Gastroesophageal sphincter (tissue), 4 donors: ENCODE measurements around the gene FAM13C. TPM values are rescaled to one million over a fixed set of nuclear protein-coding genes. Genes with fewer than 3 reads are reported as not detected.
A peak's percentile ranks its signal among the peaks of the same experiment; 100 is the strongest.

ENCODE experiments used
- ATAC-seq: fragments of 150-250 bp; one replicate; pipeline ENCODE4 v1.9.1; 2016; ENCODE audit warnings: mild to moderate bottlenecking, moderate library complexity
- H3K27ac ChIP-seq, 4 donors: fragments of 200-600 bp; sonication (generic) in 3 of 4; 1 replicate in 3 of 4; 2 replicates in 1 of 4; pipeline ENCODE4 v1.5.1; 2016 to 2019
- H3K27me3 ChIP-seq: fragments of 200-600 bp; sonication (generic); one replicate; pipeline ENCODE4 v1.5.1; 2019
- H3K36me3 ChIP-seq, 2 donors: fragments of 200-600 bp; sonication (generic); one replicate each; pipeline ENCODE4 v1.5.1; 2019; ENCODE audit warnings: control low read depth in 1 of 2
- H3K4me1 ChIP-seq, 3 donors: fragments of 200-600 bp; sonication (generic); 1 replicate in 2 of 3; 2 replicates in 1 of 3; pipeline ENCODE4 v1.5.1; 2016 to 2019; ENCODE audit warnings: control low read depth in 2 of 3
- H3K4me3 ChIP-seq, 2 donors: fragments of 200-600 bp; sonication (generic); one replicate each; pipeline ENCODE4 v1.5.1; 2019; ENCODE audit warnings: mild to moderate bottlenecking in 1 of 2, moderate library complexity in 1 of 2
- H3K9me3 ChIP-seq, 3 donors: fragments of 200-600 bp; sonication (generic); one replicate each; pipeline ENCODE4 v1.5.1; 2017 to 2019; ENCODE audit warnings: control low read depth in 2 of 3
- CTCF ChIP-seq, 4 experiments: fragments of 200-600 bp in 2 of 4; fragments of 450-650 bp in 2 of 4; sonication (generic) in 1 of 4; IDR thresholded peaks; one replicate each; pipeline ENCODE4 v1.5.1; 2017 to 2019; ENCODE audit warnings: antibody characterized with exemption in 4 of 4, mild to moderate bottlenecking in 2 of 4, moderate library complexity in 2 of 4
- EP300 ChIP-seq: sonication (generic); formaldehyde crosslinking; IDR thresholded peaks from one replicate; pipeline ENCODE4 v1.6.1; 2017; ENCODE audit warnings: antibody characterized with exemption, mild to moderate bottlenecking
- POLR2A ChIP-seq, 2 donors: fragments of 450-650 bp; IDR thresholded peaks; one replicate each; pipeline ENCODE4 v1.6.1; 2017; ENCODE audit warnings: antibody characterized with exemption in 2 of 2, mild to moderate bottlenecking in 2 of 2, moderate library complexity in 1 of 2
- POLR2AphosphoS5 ChIP-seq: sonication (generic); formaldehyde crosslinking; IDR thresholded peaks from one replicate; pipeline ENCODE4 v1.6.1; 2017; ENCODE audit warnings: antibody characterized with exemption
- whole genome bisulfite sequencing, 2 donors: methylation state at CpG; one replicate each; pipeline ENCODE4 v1.1.5; 2018; ENCODE audit warnings: low coverage in 1 of 2; 5-methylcytosine and 5-hydroxymethylcytosine counted together
- total RNA-seq, 4 donors: library from RNA; depleted of rRNA; stranded (reverse); fragments of >200 nt; gene quantifications; one replicate each; pipeline ENCODE4 v1.1.0, GENCODE V29; 2016

The FAM13C gene
- total RNA-seq, 4 donors from 2014 or later: 26.9 to 79.9 (median 45.5) TPM

DNA sequence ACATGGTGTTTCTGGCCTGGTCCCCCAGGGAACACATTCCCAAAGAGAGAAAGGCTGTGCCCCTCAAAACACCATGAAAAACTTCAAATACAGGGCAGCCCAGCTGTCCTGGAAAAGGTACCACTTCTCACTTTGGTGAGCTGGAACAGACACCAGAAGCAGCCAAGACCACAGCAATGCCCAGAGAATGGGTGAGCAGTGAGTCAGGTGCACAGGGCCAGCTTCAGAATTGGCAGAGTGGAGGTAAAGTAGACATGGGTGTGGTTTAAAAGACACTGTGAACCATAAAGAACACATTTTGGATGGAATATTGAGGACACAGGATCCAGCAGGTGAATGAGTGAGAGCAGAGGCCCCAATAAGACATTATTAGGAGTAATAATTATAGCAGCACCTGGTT is 51.3 kb downstream of the FAM13C start:
- Histone ChIP-seq H3K9me3 (no peaks in the 10 kb centered on the region), H3K36me3 (peaks cover 0 to 14% of the 10 kb centered on the region in 2 donors), H3K27ac (peak overlapping the region in 3 of 4 donors; percentile 52 to 67 (median 65)), H3K4me3 (no peak overlapping the region), H3K27me3 (no peaks in the 10 kb centered on the region), H3K4me1 (peaks cover 11 to 93% (median 34%) of the 10 kb centered on the region in 3 donors)
- ATAC-seq: no peak
- TF ChIP-seq CTCF (IDR thresholded peaks at IDR 0.05) (no peak), POLR2AphosphoS5 (no peak), EP300 (no peak), POLR2A (IDR thresholded peaks at IDR 0.05) (no peak)

DNA sequence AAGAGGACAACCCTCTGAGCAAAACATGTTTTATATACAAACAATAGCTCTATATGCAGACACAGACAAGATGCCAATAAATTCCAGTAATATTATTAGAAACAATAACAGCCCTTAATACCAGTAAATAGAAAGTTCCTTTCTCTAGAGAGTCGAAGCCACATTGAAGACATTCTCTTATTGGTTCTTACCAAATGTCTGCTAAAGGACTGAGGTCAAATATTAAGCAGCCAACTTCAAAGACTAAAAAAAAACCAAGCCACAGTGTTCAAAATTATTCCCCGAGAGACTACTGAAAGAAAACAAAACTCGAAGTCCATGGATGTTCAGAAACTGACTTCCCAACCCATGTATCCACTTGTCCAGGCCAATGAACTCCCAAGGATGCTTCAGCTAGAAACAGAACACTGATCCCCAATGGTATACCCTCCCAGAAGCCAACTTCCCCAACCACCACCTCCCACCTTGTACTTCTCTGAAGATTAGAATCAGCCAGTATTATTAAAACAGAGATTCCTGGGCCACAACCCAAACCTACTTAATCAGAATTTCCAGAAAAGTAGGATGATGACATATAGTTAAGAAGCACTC is 51.9 kb downstream of the FAM13C start:
- Histone ChIP-seq H3K36me3 (peaks cover 0 to 15% of the 10 kb centered on the region in 2 donors), H3K4me3 (no peak overlapping the region), H3K27me3 (no peaks in the 10 kb centered on the region), H3K9me3 (no peaks in the 10 kb centered on the region), H3K27ac (peak overlapping the region in 3 of 4 donors; percentile 52 to 67 (median 65)), H3K4me1 (peaks cover 8 to 93% (median 30%) of the 10 kb centered on the region in 3 donors)
- no peak for TF ChIP-seq CTCF (IDR thresholded peaks at IDR 0.05)
- ATAC-seq: no peak
- 36 to 40% methylated on average over 3 of the region's 3 CpGs for WGBS, 2 donors

DNA sequence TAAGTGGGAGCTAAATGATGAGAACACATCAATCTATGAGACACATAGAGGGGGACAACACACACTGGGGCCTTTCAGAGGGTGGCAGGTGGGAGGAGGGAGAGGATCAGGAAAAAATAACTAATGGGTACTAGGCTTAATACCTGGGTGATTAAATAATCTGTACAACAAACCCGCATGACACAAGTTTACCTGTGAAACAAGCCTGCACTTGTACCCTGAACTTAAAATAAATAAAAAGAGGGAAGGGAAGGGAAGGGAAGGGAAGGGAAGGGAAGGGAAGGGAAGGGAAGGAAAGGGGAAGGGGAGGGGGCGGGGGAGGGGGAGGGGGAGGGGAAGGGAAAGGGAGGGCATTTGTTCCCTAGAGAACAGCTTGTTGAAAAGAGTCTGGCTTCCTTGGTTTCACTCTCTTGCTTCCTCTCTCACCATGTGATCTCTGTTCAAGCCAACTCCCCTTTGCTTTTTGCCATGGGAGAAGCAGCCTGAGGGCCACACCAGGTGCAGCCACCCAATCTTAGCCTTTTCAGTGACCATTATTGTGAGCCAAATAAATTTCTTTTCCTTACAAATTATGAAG is 57.7 kb downstream of the FAM13C start:
- H3K4me1 ChIP-seq: peaks cover 0 to 70% (median 8%) of the 10 kb centered on the region in 3 donors
- ATAC-seq: no peak
- no peak overlapping the region for H3K4me3 ChIP-seq
- H3K9me3 ChIP-seq: no peaks in the 10 kb centered on the region
- H3K27me3 ChIP-seq: no peaks in the 10 kb centered on the region
- TF ChIP-seq POLR2A (IDR thresholded peaks at IDR 0.05): no peak
- no peak overlapping the region for H3K27ac ChIP-seq
- H3K36me3 ChIP-seq: peaks cover 0 to 9% of the 10 kb centered on the region in 2 donors
- WGBS, 2 donors: 89 to 100% methylated on average over 1 of the region's 2 CpGs

DNA sequence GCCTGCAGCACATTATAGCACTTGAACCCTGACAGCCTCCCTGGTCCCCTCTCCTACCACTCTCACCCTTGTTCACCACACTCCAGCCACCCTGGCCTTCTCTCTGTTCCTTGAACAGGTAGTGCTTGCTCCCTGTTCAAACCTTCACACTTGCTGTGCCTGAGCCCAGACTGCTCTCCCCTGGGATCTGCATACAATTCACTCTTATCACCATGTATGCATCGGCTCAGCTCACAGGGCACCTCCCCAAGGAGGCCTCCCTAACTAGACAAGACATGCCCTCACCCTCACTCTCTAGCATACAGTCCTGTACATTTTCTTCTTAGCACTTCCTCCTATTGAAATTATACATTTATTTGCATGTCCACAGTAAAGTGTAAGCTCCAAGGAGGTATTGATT is 59.3 kb downstream of the FAM13C start:
- Histone ChIP-seq H3K4me3 (no peak overlapping the region), H3K27ac (peak overlapping the region in 3 of 4 donors; percentile 40 to 71 (median 57)), H3K36me3 (peaks cover 0 to 9% of the 10 kb centered on the region in 2 donors), H3K9me3 (no peaks in the 10 kb centered on the region), H3K27me3 (no peaks in the 10 kb centered on the region), H3K4me1 (peaks cover 0 to 54% (median 3%) of the 10 kb centered on the region in 3 donors)
- WGBS, 2 donors: 37 to 38% methylated on average over 1 of the region's 1 CpG
- ATAC-seq: no peak
- TF ChIP-seq POLR2AphosphoS5: no peak
- TF ChIP-seq POLR2A (IDR thresholded peaks at IDR 0.05): no peak

DNA sequence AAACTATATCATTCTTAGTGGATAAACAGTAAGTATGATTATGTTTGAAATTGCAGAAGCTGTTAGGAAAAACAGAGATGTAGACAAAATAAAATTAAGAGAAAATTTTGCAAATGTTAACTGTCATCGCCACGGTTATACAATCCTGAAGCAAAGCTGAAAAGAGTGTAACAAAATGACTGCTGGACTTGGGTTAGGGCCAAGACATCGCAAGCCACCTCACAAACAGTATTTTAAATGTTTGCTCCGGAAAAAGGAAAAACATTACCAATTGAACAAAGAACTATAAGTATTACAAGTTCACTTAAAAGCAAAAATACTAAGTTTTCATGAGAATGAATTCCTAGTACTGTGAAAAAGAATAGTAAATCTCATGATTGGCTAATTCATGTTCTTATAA is 60.0 kb downstream of the FAM13C start:
- Histone ChIP-seq H3K4me3 (no peak overlapping the region), H3K27ac (peak overlapping the region in 3 of 4 donors; percentile 57 to 71 (median 62)), H3K9me3 (no peaks in the 10 kb centered on the region), H3K4me1 (peaks cover 0 to 52% (median 3%) of the 10 kb centered on the region in 3 donors), H3K27me3 (no peaks in the 10 kb centered on the region), H3K36me3 (peaks cover 0 to 9% of the 10 kb centered on the region in 2 donors)
- no peak for ATAC-seq
- WGBS, 2 donors: 40 to 69% methylated on average over 4 of the region's 4 CpGs
- TF ChIP-seq EP300 (no peak), POLR2A (IDR thresholded peaks at IDR 0.05) (no peak), POLR2AphosphoS5 (no peak), CTCF (IDR thresholded peaks at IDR 0.05) (no peak)
